ENCODE measurements around the gene DEFB124.
"Not testable (repeated sequence)": the region's sequence is repeated elsewhere in the genome, so short reads cannot be mapped to it uniquely, and the experiment has no call there.

Gene DEFB124

DNA sequence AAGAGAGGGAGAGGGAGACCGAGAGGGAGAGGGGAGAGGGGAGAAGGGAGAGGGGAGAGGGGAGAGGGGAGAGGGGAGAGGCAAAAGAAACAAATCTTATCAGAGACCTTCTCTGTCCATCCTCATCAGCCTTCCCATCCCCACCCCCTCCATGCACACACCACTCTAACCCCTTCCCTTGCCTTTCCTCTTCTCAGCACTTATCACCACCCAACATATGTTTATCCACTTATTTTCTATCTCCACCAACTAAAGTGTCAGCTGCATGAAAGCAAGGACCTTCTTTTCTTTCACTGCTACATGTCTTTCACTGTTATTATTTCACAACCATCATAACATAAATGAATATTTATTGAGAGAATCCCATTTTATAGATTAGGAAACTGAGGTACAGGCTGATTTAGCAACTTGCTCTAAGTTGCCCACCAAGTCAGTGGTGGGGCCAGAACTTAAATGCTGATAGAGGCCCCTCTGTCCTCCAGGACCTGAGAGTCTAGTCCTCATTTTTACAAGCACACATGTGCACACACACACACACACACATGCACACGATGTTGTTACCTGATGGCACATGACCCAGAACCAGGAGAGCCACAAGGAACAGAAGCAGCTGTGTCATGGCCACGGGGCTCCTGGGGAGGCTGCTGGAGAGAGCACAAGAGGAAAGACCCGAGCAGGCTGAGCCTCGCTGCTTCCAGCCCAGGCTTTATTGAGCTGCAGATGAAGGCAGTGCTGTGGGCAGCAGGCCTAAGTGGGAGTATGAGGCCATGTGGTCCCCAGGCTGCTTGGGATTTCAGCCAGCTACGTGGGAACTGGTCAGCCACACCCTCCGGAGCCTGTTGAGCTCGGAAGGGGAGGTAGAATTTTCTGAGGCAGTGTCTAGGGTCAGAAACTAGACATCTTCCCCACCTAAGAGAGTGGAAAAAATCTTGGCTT, 2.3 kb downstream of the DEFB124 start:
- no peak for ATAC-seq

DNA sequence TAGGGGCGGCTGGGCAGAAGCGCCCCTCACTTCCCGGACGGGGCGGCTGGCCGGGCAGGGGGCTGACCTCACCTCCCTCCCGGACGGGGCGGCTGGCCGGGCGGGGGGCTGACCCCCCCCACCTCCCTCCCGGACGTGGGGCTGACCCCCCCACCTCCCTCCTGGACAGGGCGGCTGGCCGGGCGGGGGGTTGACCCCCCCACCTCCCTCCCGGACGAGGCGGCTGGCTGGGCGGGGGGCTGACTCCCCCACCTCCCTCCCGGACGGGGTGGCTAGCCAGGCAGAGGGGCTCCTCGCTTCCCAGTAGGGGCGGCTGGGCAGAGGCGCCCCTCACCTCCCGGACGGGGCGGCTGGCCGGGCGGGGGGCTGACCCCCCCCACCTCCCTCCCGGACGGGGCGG, 4.0 kb downstream of the DEFB124 start:
- ATAC-seq, result not testable (repeated sequence)

More for the DNA sequence above, 2.3 kb downstream of the DEFB124 start:
- TF ChIP-seq ZC3H10 (CRISPR knock-in tag; IDR thresholded peaks at IDR 0.05) (no peak), ZNF70 (CRISPR knock-in tag; IDR thresholded peaks at IDR 0.05) (no peak), ARNTL (CRISPR knock-in tag; IDR thresholded peaks at IDR 0.05; ENCODE audit: borderline replicate concordance, low read depth) (no peak), BACH2 (CRISPR knock-in tag; IDR thresholded peaks at IDR 0.05; ENCODE audit: borderline replicate concordance) (no peak), ZFP3 (CRISPR knock-in tag; IDR thresholded peaks at IDR 0.05) (no peak), OSR1 (CRISPR knock-in tag; IDR thresholded peaks at IDR 0.05) (no peak)
- TF ChIP-seq, protein P1, sequence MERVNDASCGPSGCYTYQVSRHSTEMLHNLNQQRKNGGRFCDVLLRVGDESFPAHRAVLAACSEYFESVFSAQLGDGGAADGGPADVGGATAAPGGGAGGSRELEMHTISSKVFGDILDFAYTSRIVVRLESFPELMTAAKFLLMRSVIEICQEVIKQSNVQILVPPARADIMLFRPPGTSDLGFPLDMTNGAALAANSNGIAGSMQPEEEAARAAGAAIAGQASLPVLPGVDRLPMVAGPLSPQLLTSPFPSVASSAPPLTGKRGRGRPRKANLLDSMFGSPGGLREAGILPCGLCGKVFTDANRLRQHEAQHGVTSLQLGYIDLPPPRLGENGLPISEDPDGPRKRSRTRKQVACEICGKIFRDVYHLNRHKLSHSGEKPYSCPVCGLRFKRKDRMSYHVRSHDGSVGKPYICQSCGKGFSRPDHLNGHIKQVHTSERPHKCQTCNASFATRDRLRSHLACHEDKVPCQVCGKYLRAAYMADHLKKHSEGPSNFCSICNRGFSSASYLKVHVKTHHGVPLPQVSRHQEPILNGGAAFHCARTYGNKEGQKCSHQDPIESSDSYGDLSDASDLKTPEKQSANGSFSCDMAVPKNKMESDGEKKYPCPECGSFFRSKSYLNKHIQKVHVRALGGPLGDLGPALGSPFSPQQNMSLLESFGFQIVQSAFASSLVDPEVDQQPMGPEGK (CRISPR knock-in tag; IDR thresholded peaks at IDR 0.05; ENCODE audit: borderline replicate concordance), result no peak
- TF ChIP-seq, protein P2, sequence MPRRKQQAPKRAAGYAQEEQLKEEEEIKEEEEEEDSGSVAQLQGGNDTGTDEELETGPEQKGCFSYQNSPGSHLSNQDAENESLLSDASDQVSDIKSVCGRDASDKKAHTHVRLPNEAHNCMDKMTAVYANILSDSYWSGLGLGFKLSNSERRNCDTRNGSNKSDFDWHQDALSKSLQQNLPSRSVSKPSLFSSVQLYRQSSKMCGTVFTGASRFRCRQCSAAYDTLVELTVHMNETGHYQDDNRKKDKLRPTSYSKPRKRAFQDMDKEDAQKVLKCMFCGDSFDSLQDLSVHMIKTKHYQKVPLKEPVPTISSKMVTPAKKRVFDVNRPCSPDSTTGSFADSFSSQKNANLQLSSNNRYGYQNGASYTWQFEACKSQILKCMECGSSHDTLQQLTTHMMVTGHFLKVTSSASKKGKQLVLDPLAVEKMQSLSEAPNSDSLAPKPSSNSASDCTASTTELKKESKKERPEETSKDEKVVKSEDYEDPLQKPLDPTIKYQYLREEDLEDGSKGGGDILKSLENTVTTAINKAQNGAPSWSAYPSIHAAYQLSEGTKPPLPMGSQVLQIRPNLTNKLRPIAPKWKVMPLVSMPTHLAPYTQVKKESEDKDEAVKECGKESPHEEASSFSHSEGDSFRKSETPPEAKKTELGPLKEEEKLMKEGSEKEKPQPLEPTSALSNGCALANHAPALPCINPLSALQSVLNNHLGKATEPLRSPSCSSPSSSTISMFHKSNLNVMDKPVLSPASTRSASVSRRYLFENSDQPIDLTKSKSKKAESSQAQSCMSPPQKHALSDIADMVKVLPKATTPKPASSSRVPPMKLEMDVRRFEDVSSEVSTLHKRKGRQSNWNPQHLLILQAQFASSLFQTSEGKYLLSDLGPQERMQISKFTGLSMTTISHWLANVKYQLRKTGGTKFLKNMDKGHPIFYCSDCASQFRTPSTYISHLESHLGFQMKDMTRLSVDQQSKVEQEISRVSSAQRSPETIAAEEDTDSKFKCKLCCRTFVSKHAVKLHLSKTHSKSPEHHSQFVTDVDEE (CRISPR knock-in tag; IDR thresholded peaks at IDR 0.05), result no peak
- TF ChIP-seq, protein P3, sequence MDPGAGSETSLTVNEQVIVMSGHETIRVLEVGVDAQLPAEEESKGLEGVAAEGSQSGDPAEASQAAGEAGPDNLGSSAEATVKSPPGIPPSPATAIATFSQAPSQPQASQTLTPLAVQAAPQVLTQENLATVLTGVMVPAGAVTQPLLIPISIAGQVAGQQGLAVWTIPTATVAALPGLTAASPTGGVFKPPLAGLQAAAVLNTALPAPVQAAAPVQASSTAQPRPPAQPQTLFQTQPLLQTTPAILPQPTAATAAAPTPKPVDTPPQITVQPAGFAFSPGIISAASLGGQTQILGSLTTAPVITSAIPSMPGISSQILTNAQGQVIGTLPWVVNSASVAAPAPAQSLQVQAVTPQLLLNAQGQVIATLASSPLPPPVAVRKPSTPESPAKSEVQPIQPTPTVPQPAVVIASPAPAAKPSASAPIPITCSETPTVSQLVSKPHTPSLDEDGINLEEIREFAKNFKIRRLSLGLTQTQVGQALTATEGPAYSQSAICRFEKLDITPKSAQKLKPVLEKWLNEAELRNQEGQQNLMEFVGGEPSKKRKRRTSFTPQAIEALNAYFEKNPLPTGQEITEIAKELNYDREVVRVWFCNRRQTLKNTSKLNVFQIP (CRISPR knock-in tag; IDR thresholded peaks at IDR 0.05; ENCODE audit: borderline replicate concordance, low read depth), result no peak
- TF ChIP-seq, protein P4, sequence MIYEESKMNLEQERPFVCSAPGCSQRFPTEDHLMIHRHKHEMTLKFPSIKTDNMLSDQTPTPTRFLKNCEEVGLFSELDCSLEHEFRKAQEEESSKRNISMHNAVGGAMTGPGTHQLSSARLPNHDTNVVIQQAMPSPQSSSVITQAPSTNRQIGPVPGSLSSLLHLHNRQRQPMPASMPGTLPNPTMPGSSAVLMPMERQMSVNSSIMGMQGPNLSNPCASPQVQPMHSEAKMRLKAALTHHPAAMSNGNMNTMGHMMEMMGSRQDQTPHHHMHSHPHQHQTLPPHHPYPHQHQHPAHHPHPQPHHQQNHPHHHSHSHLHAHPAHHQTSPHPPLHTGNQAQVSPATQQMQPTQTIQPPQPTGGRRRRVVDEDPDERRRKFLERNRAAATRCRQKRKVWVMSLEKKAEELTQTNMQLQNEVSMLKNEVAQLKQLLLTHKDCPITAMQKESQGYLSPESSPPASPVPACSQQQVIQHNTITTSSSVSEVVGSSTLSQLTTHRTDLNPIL (CRISPR knock-in tag; IDR thresholded peaks at IDR 0.05; ENCODE audit: low read depth), result no peak

DNA sequence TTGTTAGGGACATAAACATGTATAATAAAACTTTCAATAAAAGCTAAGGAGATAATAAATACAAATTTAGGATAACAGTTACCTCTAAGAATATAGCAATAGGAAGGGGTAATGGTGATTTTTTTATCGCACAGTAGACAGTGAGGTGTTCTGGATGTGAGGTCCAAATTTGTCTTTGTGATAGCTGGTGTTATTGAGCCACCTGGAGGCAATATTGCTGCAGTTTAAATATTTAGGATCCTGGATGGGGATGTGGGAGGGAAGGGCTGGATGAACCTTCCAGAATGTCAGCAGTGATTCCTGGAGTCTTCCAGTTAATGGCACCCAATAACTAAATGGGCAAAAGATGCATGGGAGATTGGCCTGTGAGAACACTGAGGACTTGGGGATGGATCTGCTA, 20.6 kb downstream of the DEFB124 start:
- TF ChIP-seq, protein P2 (CRISPR knock-in tag; IDR thresholded peaks at IDR 0.05), result no peak
- TF ChIP-seq, protein P5, sequence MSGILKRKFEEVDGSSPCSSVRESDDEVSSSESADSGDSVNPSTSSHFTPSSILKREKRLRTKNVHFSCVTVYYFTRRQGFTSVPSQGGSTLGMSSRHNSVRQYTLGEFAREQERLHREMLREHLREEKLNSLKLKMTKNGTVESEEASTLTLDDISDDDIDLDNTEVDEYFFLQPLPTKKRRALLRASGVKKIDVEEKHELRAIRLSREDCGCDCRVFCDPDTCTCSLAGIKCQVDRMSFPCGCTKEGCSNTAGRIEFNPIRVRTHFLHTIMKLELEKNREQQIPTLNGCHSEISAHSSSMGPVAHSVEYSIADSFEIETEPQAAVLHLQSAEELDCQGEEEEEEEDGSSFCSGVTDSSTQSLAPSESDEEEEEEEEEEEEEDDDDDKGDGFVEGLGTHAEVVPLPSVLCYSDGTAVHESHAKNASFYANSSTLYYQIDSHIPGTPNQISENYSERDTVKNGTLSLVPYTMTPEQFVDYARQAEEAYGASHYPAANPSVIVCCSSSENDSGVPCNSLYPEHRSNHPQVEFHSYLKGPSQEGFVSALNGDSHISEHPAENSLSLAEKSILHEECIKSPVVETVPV (CRISPR knock-in tag; IDR thresholded peaks at IDR 0.05), result no peak
- no peak for TF ChIP-seq ARNTL (CRISPR knock-in tag; IDR thresholded peaks at IDR 0.05; ENCODE audit: borderline replicate concordance, low read depth)
- TF ChIP-seq, protein P1 (CRISPR knock-in tag; IDR thresholded peaks at IDR 0.05; ENCODE audit: borderline replicate concordance), result no peak
- no peak for TF ChIP-seq OSR1 (CRISPR knock-in tag; IDR thresholded peaks at IDR 0.05)
- no peak for TF ChIP-seq GLIS3 (CRISPR knock-in tag; IDR thresholded peaks at IDR 0.05)
- TF ChIP-seq ZNF8 (CRISPR knock-in tag; IDR thresholded peaks at IDR 0.05), result no peak
- TF ChIP-seq, protein P3 (CRISPR knock-in tag; IDR thresholded peaks at IDR 0.05; ENCODE audit: borderline replicate concordance, low read depth), result no peak
- no peak for TF ChIP-seq RARB (CRISPR knock-in tag; IDR thresholded peaks at IDR 0.05)
- TF ChIP-seq CSDC2 (CRISPR knock-in tag; IDR thresholded peaks at IDR 0.05), result no peak

More for the DNA sequence above, 20.6 kb downstream of the DEFB124 start:
- no peak for ATAC-seq
